ENCODE measurements around the gene RRAS2.
"Not testable (repeated sequence)": the region's sequence is repeated elsewhere in the genome, so short reads cannot be mapped to it uniquely, and the experiment has no call there.

The RRAS2 gene

GRCh38 chr11:14372011-14372410 lies 13.0 kb upstream of the RRAS2 start:
- no peak for DNase-seq (ENCODE audit: extremely low read depth in 1 of 2, low read depth in 1 of 2)

GRCh38 chr11:14371249-14371648 lies 12.3 kb upstream of the RRAS2 start:
- no peak for DNase-seq (ENCODE audit: extremely low read depth in 1 of 2, low read depth in 1 of 2)

GRCh38 chr11:14370496-14370895 lies 11.5 kb upstream of the RRAS2 start:
- no peak for DNase-seq (ENCODE audit: extremely low read depth in 1 of 2, low read depth in 1 of 2)

- DNase-seq (ENCODE audit: extremely low read depth in 1 of 2, low read depth in 1 of 2) = no peak
Observed at GRCh38 chr11:14369598-14369997, 10.6 kb upstream of the RRAS2 start.

GRCh38 chr11:14366936-14367335 lies 8.0 kb upstream of the RRAS2 start:
- no peak for DNase-seq (ENCODE audit: extremely low read depth in 1 of 2, low read depth in 1 of 2)

GRCh38 chr11:14364322-14364721 lies 5.3 kb upstream of the RRAS2 start:
- DNase-seq (ENCODE audit: extremely low read depth in 1 of 2, low read depth in 1 of 2) = no peak

- DNase-seq (ENCODE audit: extremely low read depth in 1 of 2, low read depth in 1 of 2) = no peak
Observed at GRCh38 chr11:14362611-14363010, 3.6 kb upstream of the RRAS2 start.

- DNase-seq (ENCODE audit: extremely low read depth in 1 of 2, low read depth in 1 of 2) = no peak
Observed at GRCh38 chr11:14361951-14362350, 3.0 kb upstream of the RRAS2 start.

GRCh38 chr11:14360976-14361375 lies 2.0 kb upstream of the RRAS2 start:
- no peak for DNase-seq (ENCODE audit: extremely low read depth in 1 of 2, low read depth in 1 of 2)

GRCh38 chr11:14359501-14360031 lies 583 bp upstream of the RRAS2 start:
- no peak for DNase-seq (ENCODE audit: extremely low read depth in 1 of 2, low read depth in 1 of 2)

GRCh38 chr11:14357881-14358728 lies 878 bp downstream of the RRAS2 start:
- DNase-seq (ENCODE audit: extremely low read depth in 1 of 2, low read depth in 1 of 2) = peak in 1 of 2 donors; percentile 11

GRCh38 chr11:14356342-14356741 lies 2.6 kb downstream of the RRAS2 start:
- no peak for DNase-seq (ENCODE audit: extremely low read depth in 1 of 2, low read depth in 1 of 2)

- not testable (repeated sequence) for DNase-seq (ENCODE audit: extremely low read depth in 1 of 2, low read depth in 1 of 2)
Observed at GRCh38 chr11:14354604-14355003, 4.4 kb downstream of the RRAS2 start.

- DNase-seq (ENCODE audit: extremely low read depth in 1 of 2, low read depth in 1 of 2) = no peak
Observed at GRCh38 chr11:14350716-14351238, 8.2 kb downstream of the RRAS2 start.

GRCh38 chr11:14350215-14350614 lies 8.8 kb downstream of the RRAS2 start:
- DNase-seq (ENCODE audit: extremely low read depth in 1 of 2, low read depth in 1 of 2) = no peak

- DNase-seq (ENCODE audit: extremely low read depth in 1 of 2, low read depth in 1 of 2) = no peak
Observed at GRCh38 chr11:14347991-14348390, 11.0 kb downstream of the RRAS2 start.

GRCh38 chr11:14347494-14347893 lies 11.5 kb downstream of the RRAS2 start:
- no peak for DNase-seq (ENCODE audit: extremely low read depth in 1 of 2, low read depth in 1 of 2)

GRCh38 chr11:14346303-14346955 lies 12.6 kb downstream of the RRAS2 start:
- DNase-seq (ENCODE audit: extremely low read depth in 1 of 2, low read depth in 1 of 2) = no peak

- no peak for DNase-seq (ENCODE audit: extremely low read depth in 1 of 2, low read depth in 1 of 2)
Observed at GRCh38 chr11:14345668-14346067, 13.3 kb downstream of the RRAS2 start.

GRCh38 chr11:14345016-14345415 lies 14.0 kb downstream of the RRAS2 start:
- DNase-seq (ENCODE audit: extremely low read depth in 1 of 2, low read depth in 1 of 2) = not testable (repeated sequence)

- no peak for DNase-seq (ENCODE audit: extremely low read depth in 1 of 2, low read depth in 1 of 2)
Observed at GRCh38 chr11:14342906-14343305, 16.1 kb downstream of the RRAS2 start.

- no peak for DNase-seq (ENCODE audit: extremely low read depth in 1 of 2, low read depth in 1 of 2)
Observed at GRCh38 chr11:14341968-14342367, 17.0 kb downstream of the RRAS2 start.
